ENCODE results near the gene RPL36AL.
"Not testable (repeated sequence)": the region's sequence is repeated elsewhere in the genome, so short reads cannot be mapped to it uniquely, and the experiment has no call there.

GRCh38 chr14:49619273-49619672, 1.2 kb downstream of the RPL36AL start:
- TF ChIP-seq CTCF, POLR2A (IDR thresholded peaks at IDR 0.05): not testable (repeated sequence)
